WTC11 (cell line): ENCODE results near the gene VASN. TPM values are rescaled to one million over a fixed set of nuclear protein-coding genes. Genes with fewer than 3 reads are reported as not detected.

Source experiments
- ATAC-seq: fragments of 200-7000 bp; cut with Tn5 transposase; 2 replicates; pipeline ENCODE4 v1.10.0; 2021; ENCODE audit warnings: mild to moderate bottlenecking, moderate library complexity
- CTCF ChIA-PET: fragments of 300-600 bp; sonication (Branson Sonifier 250); formaldehyde crosslinking; loops from one replicate; lab custom pipeline; 2021; ENCODE audit warnings: antibody characterized with exemption; lab: Charles Lee
- POLR2A ChIA-PET: fragments of 350-600 bp; sonication (Branson Sonifier 250); formaldehyde crosslinking; loops from one replicate; lab custom pipeline; 2021; ENCODE audit warnings: antibody characterized with exemption; lab: Charles Lee
- DNase-seq: peaks from one replicate; pipeline ENCODE4 v3.0.0; 2021; ENCODE audit warnings: low spot score
- H3K27ac Mint-ChIP-seq: 2 replicates; pipeline ENCODE4 v1.8.0; 2021; ENCODE audit warnings: mixed read lengths
- H3K27me3 Mint-ChIP-seq: 2 replicates; pipeline ENCODE4 v1.8.0; 2021; ENCODE audit warnings: low read depth, mild to moderate bottlenecking, moderate library complexity, mixed read lengths
- H3K36me3 Mint-ChIP-seq: 2 replicates; pipeline ENCODE4 v1.8.0; 2021; ENCODE audit warnings: mixed read lengths
- H3K4me1 Mint-ChIP-seq: 2 replicates; pipeline ENCODE4 v1.8.0; 2022; ENCODE audit warnings: mixed read lengths
- H3K4me3 Mint-ChIP-seq: 2 replicates; pipeline ENCODE4 v1.8.0; 2021; ENCODE audit warnings: mild to moderate bottlenecking, moderate library complexity, mixed read lengths
- H3K9me3 Mint-ChIP-seq: 2 replicates; pipeline ENCODE4 v1.8.0; 2021; ENCODE audit warnings: mixed read lengths
- CTCF ChIP-seq: fragments of 200-600 bp; IDR thresholded peaks from 2 replicates; pipeline ENCODE4 v1.8.0; 2022; ENCODE audit warnings: antibody characterized with exemption
- ERG ChIP-seq: fragments of 250-450 bp; sonication (Bioruptor Pico); IDR thresholded peaks from 2 replicates; pipeline ENCODE4 v1.8.0; 2021; ENCODE audit warnings: mild to moderate bottlenecking
- HMGXB4 ChIP-seq: sonication (generic); formaldehyde crosslinking; IDR thresholded peaks from 2 replicates; pipeline ENCODE4 v1.8.1; 2023; ENCODE audit warnings: mild to moderate bottlenecking, moderate library complexity, missing genetic modification reagents
- JUN ChIP-seq: sonication (generic); formaldehyde crosslinking; IDR thresholded peaks from 2 replicates; pipeline ENCODE4 v1.8.0; 2023; ENCODE audit warnings: mild to moderate bottlenecking, missing genetic modification reagents
- KAT7 ChIP-seq: sonication (generic); formaldehyde crosslinking; IDR thresholded peaks from 2 replicates; pipeline ENCODE4 v1.8.1; 2023; ENCODE audit warnings: missing genetic modification reagents, mild to moderate bottlenecking, borderline replicate concordance
- OVOL2 ChIP-seq: fragments of 250-450 bp; sonication (Bioruptor Pico); IDR thresholded peaks from 2 replicates; pipeline ENCODE4 v1.9.0; 2021; ENCODE audit warnings: mild to moderate bottlenecking, borderline replicate concordance
- RORB ChIP-seq: fragments of 250-450 bp; sonication (Bioruptor Pico); IDR thresholded peaks from 2 replicates; pipeline ENCODE4 v1.9.0; 2021; ENCODE audit warnings: mild to moderate bottlenecking
- TEAD1 ChIP-seq: sonication (generic); formaldehyde crosslinking; IDR thresholded peaks from 2 replicates; pipeline ENCODE4 v1.8.0; 2022; ENCODE audit warnings: mild to moderate bottlenecking, missing genetic modification reagents
- USF2 ChIP-seq: sonication (generic); formaldehyde crosslinking; IDR thresholded peaks from 2 replicates; pipeline ENCODE4 v1.8.1; 2023; ENCODE audit warnings: mild to moderate bottlenecking, missing genetic modification reagents, moderate library complexity
- total RNA-seq: library from RNA; stranded (reverse); gene quantifications from 3 replicates; pipeline ENCODE4 v1.2.3, GENCODE V29; 2021

The VASN gene
- total RNA-seq, 1 experiment from 2014 or later: 8.0 TPM

- no peak for TF ChIP-seq CTCF
- no peak for TF ChIP-seq OVOL2
- TF ChIP-seq USF2 (CRISPR knock-in tag): no peak
- TF ChIP-seq JUN: no peak
Observed at GRCh38 chr16:4369007-4369733, 2.5 kb upstream of the VASN start (continued).

- H3K36me3 Mint-ChIP-seq: no peaks in the 10 kb centered on the region
- H3K4me3 Mint-ChIP-seq: no peak overlapping the region
- ChIA-PET CTCF (interaction anchor here (1.0 to 4.0 kb wide), 7 partner anchors 8 to 81 kb away, joined by 3 to 45 read pairs (median 9); no protein-coding TSS in a partner anchor), POLR2A (no interaction called here)
- H3K9me3 Mint-ChIP-seq: no peaks in the 10 kb centered on the region
- no peak for DNase-seq
- TF ChIP-seq RORB (CRISPR knock-in tag) (no peak), KAT7 (CRISPR knock-in tag) (no peak)
- TF ChIP-seq, all 79 proteins: peak for 0
- ATAC-seq: no peak
- Mint-ChIP-seq H3K27me3 (no peaks in the 10 kb centered on the region), H3K27ac (no peak overlapping the region), H3K4me1 (peaks cover 18% of the 10 kb centered on the region)
Observed at GRCh38 chr16:4370151-4370550, 1.5 kb upstream of the VASN start.

- CTCF ChIA-PET: interaction anchor here (1.0 to 4.0 kb wide), 6 partner anchors 11 to 43 kb away, joined by 3 to 45 read pairs (median 9); no protein-coding TSS in a partner anchor
- no peak for DNase-seq
- no peaks in the 10 kb centered on the region for H3K27me3 Mint-ChIP-seq
Observed at GRCh38 chr16:4370570-4371356, 885 bp upstream of the VASN start.

More at GRCh38 chr16:4370570-4371356, 885 bp upstream of the VASN start:
- ATAC-seq: no peak
- TF ChIP-seq TEAD1 (CRISPR knock-in tag): no peak
- no peak for TF ChIP-seq ERG (CRISPR knock-in tag)
- no peak for TF ChIP-seq HMGXB4
- TF ChIP-seq, all 79 proteins: peak for 0
- H3K4me3 Mint-ChIP-seq: peak overlapping the region; percentile 43; the same call in 1 of the 2 replicates
- peaks cover 25% of the 10 kb centered on the region for H3K4me1 Mint-ChIP-seq
- H3K9me3 Mint-ChIP-seq: no peaks in the 10 kb centered on the region
- no peak overlapping the region for H3K27ac Mint-ChIP-seq
- POLR2A ChIA-PET: interaction anchor here (0.6 to 1.0 kb wide), 2 partner anchors 19 to 108 kb away, joined by 3 to 5 read pairs; partner anchors contain the start of gene PAM16
- no peaks in the 10 kb centered on the region for H3K36me3 Mint-ChIP-seq
